DMS 273 (cell line): ENCODE measurements around the gene NDUFA5.
"Not testable (repeated sequence)": the region's sequence is repeated elsewhere in the genome, so short reads cannot be mapped to it uniquely, and the experiment has no call there.

Source experiments
- DNase-seq: peaks from one replicate; lab custom pipeline; 2025; ENCODE audit not compliant: unreplicated experiment; lab: John Stamatoyannopoulos, UW

NDUFA5 gene

GRCh38 chr7:123526533-123526932 lies 31.1 kb downstream of the NDUFA5 start:
- DNase-seq: not testable (repeated sequence)

DNA sequence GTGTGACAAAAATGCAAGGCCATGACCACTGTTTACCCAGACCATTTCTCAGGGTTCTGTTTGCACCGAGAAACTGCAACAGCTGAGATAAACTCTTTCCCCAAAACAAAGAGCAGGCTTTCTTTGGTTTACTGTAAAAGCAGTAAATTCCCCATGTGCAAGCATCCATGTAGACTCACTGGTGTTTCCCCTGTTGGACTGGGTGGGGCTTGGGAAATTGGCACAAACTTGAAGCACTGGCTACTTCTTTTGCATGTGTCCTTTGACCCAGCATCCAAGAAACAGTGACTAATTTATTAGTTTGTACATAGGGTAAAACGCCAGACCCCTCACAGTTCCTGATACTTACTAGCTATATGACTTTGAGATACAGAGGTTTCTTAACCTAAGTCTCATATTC lies 35.6 kb downstream of the NDUFA5 start:
- DNase-seq: no peak

DNA sequence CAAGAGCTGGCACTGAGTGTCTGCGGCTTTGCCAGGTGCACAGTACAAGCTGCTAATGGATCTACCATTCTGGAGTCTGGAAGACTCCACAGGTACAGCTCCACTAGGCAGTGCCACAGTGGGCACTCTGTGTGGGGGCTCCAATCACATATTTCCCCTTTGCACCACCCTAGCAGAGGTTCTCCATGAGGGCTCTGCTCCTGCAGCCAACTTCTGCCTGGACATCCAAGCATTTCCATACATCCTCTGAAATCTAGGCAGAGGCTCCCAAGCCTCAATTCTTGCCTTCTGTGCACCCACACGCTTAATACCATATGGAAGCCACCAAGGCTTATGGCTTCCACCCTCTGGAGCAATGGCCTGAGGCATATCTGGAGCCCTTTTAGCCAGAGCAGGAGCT lies 52.4 kb downstream of the NDUFA5 start:
- DNase-seq: no peak

DNA sequence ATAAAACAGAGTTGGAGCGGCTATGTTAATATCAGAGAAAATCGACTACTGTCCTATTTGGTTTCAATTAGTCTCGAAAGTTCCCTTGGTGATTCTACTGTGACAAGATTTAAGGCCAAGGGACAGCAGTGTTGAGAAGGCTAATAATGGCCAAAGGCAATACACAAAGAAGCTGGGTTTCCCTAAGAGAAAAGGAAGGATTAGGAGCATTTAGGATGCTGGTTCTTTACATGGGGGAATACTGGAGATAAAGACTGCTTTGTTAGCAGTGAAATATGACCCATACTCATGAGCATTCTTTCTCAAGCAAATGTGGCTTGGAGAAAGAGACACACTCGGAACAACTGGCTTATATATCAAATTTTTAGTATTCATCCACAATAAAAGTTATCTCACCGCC lies 55.4 kb downstream of the NDUFA5 start:
- no peak for DNase-seq

GRCh38 chr7:123500878-123501489 lies 56.6 kb downstream of the NDUFA5 start:
- DNase-seq: no peak

GRCh38 chr7:123499211-123499970 lies 58.2 kb downstream of the NDUFA5 start:
- no peak for DNase-seq

- DNase-seq: no peak
Measured at GRCh38 chr7:123498601-123499000, 59.0 kb downstream of the NDUFA5 start.

GRCh38 chr7:123498031-123498430 lies 59.6 kb downstream of the NDUFA5 start:
- no peak for DNase-seq

DNA sequence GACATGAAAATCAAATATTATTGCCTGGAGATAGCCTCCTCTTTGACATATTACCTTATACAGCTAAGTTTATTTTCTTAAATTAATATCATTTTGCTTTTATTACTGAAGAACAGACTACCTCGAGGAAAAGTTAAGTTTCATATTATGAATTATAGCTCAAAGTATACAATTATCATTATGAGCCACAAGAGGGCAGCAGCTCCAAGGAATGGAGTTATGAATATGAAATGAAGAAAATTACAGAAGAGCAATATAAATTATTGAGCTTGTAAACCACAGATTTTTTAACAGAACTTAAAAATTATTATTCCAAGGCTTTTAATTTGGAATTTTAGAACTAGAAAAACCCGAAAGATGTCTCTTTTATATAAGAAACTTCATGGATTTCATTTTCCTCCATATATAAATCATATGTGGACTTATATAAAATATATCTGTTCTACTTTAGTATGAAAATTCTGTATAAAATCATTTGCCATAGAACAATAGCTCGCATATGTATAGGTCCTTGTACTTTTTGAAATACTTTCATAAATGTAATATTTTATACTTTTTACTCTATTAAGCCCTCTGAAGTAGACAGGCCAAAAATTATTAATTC lies 63.3 kb downstream of the NDUFA5 start:
- peak; percentile 62 for DNase-seq

GRCh38 chr7:123492485-123492884 lies 65.1 kb downstream of the NDUFA5 start:
- no peak for DNase-seq
